IPS-20b (cell line): ENCODE measurements around the gene COPZ2.
"Not testable (repeated sequence)": the region's sequence is repeated elsewhere in the genome, so short reads cannot be mapped to it uniquely, and the experiment has no call there.

Experiments
- H3K27ac ChIP-seq: one replicate; pipeline ENCODE4 v1.5.1; 2013; ENCODE audit warnings: low read length
- H3K27me3 ChIP-seq: 2 replicates; pipeline ENCODE4 v1.6.1; 2013; ENCODE audit warnings: mild to moderate bottlenecking, low read length, inconsistent platforms; ENCODE audit not compliant: insufficient read depth
- H3K36me3 ChIP-seq: 2 replicates; pipeline ENCODE4 v1.6.1; 2013; ENCODE audit warnings: low read depth, mild to moderate bottlenecking, inconsistent platforms, low read length, moderate library complexity; ENCODE audit not compliant: insufficient read depth
- H3K4me1 ChIP-seq: 2 replicates; pipeline ENCODE4 v1.6.1; 2013; ENCODE audit warnings: mild to moderate bottlenecking, control low read depth, inconsistent platforms, low read length, moderate library complexity; ENCODE audit not compliant: insufficient read depth
- H3K4me3 ChIP-seq: 2 replicates; pipeline ENCODE4 v1.5.1; 2013; ENCODE audit warnings: mild to moderate bottlenecking, low read length, inconsistent platforms
- H3K9ac ChIP-seq: 2 replicates; pipeline ENCODE4 v1.6.1; 2013; ENCODE audit warnings: low read depth, mild to moderate bottlenecking, inconsistent platforms, low read length, moderate library complexity
- H3K9me3 ChIP-seq: 2 replicates; pipeline ENCODE4 v1.6.1; 2013; ENCODE audit warnings: mild to moderate bottlenecking, low read depth, low read length, inconsistent platforms; ENCODE audit not compliant: insufficient read depth

The COPZ2 gene, protein sequence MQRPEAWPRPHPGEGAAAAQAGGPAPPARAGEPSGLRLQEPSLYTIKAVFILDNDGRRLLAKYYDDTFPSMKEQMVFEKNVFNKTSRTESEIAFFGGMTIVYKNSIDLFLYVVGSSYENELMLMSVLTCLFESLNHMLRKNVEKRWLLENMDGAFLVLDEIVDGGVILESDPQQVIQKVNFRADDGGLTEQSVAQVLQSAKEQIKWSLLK

DNA sequence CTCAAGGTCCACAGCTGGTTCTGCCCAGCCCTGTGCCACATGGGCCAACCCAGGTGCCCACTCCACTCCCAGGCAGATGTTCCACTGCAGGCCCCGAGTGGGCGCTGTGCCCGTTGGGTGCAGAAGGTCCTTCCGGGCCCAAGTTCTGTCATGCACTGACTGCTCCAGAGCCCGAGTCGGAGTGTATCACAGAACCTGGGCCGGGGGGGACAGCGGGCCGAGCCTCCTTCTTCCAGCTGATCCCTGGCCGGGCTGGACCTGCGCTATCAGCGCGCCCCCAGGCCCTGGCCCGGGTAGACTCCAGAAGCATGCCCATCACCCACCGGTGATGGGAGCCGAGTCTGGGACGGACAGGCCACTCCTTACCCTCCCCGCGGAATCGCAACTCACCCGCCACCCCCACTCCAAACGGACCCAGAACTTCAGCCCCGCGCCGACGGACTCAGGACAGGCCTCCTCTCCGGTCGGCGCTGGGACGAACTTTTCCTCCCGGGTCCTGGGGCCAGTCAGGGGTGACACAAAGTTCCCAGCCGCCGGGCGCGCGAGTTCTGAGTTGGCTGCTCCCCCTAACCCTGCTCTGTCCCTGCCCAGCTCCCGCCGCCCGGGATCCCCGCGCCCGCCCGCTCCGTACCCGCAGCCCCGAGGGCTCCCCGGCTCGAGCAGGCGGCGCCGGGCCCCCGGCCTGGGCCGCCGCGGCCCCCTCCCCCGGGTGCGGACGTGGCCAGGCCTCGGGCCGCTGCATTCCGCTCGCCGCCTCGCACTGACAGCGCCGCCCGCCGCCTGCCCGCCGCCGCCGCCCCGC is at the start of gene COPZ2:
Gene COPZ2, minus strand, starts transcription at position 762 of the 802 bp plus-strand sequence. Its CDS starts 20 bp downstream, at position 742.
- peaks cover 39% of the 10 kb centered on the region for H3K27me3 ChIP-seq
- no peaks in the 10 kb centered on the region for H3K36me3 ChIP-seq
- H3K4me1 ChIP-seq = peaks cover 4% of the 10 kb centered on the region
- H3K9me3 ChIP-seq = no peaks in the 10 kb centered on the region
- H3K9ac ChIP-seq = no peak within 1 kb of the TSS
- peak within 1 kb of the TSS; percentile 66; the same call in 1 of the 2 replicates for H3K4me3 ChIP-seq
- H3K27ac ChIP-seq = no peak within 1 kb of the TSS

DNA sequence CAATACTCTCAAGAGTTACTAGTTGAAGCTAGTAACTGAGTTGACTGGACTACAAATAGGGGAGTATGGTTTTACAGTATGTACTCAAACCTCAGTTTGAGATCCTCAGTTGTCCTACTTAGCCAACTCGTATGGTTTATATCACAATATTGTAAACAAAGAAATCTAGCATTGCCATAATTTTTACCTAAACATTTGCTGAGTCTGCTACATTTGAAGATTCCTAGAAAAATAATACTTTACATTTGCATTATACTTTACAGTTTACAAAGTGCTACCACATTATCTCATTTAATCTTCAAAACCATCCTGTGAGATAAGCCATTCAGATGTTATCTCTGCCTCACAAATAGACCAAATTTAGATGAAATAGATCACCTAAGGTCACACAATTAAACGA is 47.3 kb upstream of the COPZ2 start:
- Histone ChIP-seq H3K27ac (no peak overlapping the region), H3K36me3 (no peaks in the 10 kb centered on the region), H3K27me3 (no peaks in the 10 kb centered on the region), H3K4me3 (no peak overlapping the region), H3K9ac (no peak overlapping the region), H3K9me3 (no peaks in the 10 kb centered on the region), H3K4me1 (no peaks in the 10 kb centered on the region)

DNA sequence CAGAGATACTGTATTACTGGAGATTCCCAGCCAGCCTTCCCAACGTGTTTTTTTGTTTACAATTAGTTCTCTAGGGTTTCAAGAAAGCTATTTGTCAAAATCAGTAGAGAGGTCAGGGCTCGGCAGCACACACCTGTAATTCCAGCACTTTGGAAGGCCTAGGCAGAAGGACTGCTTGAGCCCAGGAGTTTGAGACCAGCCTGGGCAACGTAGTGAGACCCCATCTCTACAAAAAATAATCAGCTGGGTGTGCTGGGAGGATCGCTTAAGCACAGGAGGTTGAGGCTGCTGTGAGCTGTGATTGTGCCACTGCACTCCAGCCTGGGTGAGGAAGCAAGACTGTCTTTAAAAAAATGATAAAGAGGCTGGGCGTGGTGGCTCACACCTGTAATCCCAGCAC is 44.3 kb upstream of the COPZ2 start:
- Histone ChIP-seq H3K27ac (no peak overlapping the region), H3K27me3 (no peaks in the 10 kb centered on the region), H3K4me1 (no peaks in the 10 kb centered on the region), H3K9ac (no peak overlapping the region), H3K4me3 (no peak overlapping the region), H3K9me3 (no peaks in the 10 kb centered on the region), H3K36me3 (peaks cover 2% of the 10 kb centered on the region; the same call in 1 of the 2 replicates)

DNA sequence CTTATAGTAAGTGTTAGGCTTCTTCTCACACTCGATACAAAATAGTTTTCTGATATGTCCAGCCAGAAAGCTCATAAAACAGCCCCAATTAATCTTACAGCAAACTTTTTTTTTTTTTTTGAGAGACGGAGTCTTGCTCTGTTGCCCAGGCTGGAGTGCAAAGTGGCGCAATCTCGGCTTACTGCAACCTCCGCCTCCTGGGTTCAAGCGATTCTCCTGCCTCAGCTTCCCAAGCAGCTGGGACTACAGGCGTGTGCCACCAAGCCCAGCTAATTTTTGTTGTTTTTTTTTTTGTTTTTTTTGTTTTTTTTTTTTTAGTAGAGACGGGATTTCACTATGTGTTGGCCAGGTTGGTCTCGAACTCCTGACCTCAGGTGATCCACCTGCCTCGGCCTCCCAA is 39.6 kb upstream of the COPZ2 start:
- H3K27ac ChIP-seq, H3K27me3 ChIP-seq, H3K4me3 ChIP-seq, H3K9ac ChIP-seq, H3K4me1 ChIP-seq, H3K9me3 ChIP-seq: not testable (repeated sequence)
- peaks cover 47% of the 10 kb centered on the region for H3K36me3 ChIP-seq

DNA sequence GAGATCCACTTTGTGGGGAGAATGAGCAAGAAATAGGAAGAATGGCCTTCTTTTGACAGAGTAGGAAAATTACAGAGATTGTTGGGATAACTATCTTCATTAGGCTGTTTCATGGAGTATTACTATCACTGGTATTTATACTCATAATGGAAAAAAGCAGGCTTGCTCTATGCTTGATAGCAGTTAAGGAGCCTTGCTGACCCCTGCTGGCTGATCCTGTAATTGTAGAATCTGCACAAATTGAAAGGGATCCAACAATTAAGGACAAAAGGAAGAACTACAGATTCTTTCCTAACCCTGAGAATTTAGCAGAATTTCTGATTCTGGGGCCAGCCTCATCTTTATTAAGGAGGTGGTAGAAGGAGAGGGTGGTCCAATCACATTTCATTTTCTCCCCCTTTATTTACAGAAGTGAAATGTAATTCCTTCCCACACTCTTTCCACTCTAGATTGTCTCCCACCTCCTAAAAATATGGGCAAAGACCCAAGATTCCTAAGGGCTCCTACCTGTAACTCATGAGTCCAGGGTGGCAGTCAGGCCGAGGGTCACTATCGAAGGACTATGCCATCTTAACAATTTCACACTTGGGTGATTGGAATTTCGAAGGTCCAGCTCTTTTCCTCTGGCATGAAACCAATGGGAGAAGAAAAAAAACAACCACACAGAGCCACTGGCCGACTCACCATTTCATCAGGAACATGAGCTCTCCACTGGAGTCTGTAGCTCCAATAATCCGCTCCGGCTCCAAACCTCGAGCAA is 36.9 kb upstream of the COPZ2 start:
- no peak overlapping the region for H3K4me3 ChIP-seq
- H3K4me1 ChIP-seq = no peaks in the 10 kb centered on the region
- H3K36me3 ChIP-seq = peaks cover 73% of the 10 kb centered on the region
- no peaks in the 10 kb centered on the region for H3K9me3 ChIP-seq
- no peaks in the 10 kb centered on the region for H3K27me3 ChIP-seq
- no peak overlapping the region for H3K9ac ChIP-seq
- H3K27ac ChIP-seq = no peak overlapping the region

DNA sequence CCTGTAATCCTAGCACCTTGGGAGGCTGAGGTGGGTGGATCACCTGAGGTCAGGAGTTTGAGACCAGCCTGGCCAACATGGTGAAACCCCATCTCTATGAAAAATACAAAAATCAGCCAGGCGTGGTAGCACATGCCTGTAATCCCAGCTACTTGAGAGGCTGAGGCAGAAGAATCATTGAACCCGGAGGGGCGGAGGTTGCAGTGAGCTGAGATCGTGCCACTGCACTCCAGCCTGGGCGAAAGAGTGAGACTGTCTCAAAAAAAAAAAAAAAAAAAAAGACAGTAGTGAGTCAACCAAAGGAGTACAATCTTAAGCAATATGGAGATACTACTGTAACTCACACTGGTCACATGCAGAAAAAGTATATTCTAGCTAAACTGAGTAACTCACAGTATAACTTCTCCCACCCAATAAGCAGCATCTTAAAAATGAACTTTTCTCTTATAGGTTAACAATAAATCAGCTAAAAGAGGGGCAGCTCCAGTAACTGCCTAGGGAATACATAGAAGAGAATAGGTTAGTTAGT is 36.0 kb upstream of the COPZ2 start:
- H3K4me1 ChIP-seq, H3K9ac ChIP-seq, H3K27ac ChIP-seq, H3K4me3 ChIP-seq, H3K27me3 ChIP-seq, H3K9me3 ChIP-seq: not testable (repeated sequence)
- H3K36me3 ChIP-seq = peaks cover 77% of the 10 kb centered on the region

DNA sequence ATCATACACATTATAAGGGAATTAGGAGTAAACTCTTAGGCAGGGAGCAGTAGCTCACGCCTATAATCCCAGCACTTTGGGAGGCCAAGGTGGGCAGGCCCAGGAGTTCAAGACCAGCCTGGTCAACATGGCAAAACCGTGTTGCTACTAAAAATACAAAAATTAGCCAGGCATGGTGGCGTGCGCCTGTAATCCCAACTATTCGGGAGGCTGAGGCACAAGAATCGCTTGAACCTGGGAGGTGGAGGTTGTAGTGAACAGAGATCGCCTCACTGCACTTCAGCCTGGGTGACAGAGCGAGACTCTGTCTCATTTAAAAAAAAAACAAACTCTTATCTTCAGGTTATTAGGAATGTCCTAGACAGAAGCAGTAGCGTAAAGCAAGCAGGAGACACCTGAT is 35.2 kb upstream of the COPZ2 start:
- H3K4me1 ChIP-seq, H3K9ac ChIP-seq, H3K27ac ChIP-seq, H3K9me3 ChIP-seq, H3K27me3 ChIP-seq, H3K4me3 ChIP-seq: not testable (repeated sequence)
- H3K36me3 ChIP-seq = peaks cover 85% of the 10 kb centered on the region

DNA sequence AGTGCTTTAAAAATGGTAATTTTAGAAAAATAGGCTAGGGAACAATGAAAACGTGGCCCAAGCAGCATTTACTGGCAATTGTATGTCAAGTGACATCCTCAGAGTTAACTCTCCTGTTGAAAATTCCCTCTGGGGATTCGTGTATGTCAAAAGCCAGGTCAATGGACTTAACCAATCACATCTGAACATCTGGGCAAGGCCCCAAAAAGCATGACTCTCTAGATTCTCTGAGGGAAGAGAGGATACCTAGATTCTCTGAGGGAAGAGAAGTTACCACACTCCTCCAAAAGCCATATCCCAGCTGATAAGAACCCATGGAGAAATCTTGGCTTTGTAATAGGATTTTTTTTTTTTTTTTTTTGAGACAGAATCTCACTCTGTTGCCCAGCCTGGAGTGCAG is 34.1 kb upstream of the COPZ2 start:
- Histone ChIP-seq H3K9me3 (no peaks in the 10 kb centered on the region), H3K27ac (no peak overlapping the region), H3K27me3 (no peaks in the 10 kb centered on the region), H3K9ac (no peak overlapping the region), H3K36me3 (peaks cover 92% of the 10 kb centered on the region), H3K4me3 (no peak overlapping the region), H3K4me1 (peaks cover 4% of the 10 kb centered on the region; the same call in 1 of the 2 replicates)

DNA sequence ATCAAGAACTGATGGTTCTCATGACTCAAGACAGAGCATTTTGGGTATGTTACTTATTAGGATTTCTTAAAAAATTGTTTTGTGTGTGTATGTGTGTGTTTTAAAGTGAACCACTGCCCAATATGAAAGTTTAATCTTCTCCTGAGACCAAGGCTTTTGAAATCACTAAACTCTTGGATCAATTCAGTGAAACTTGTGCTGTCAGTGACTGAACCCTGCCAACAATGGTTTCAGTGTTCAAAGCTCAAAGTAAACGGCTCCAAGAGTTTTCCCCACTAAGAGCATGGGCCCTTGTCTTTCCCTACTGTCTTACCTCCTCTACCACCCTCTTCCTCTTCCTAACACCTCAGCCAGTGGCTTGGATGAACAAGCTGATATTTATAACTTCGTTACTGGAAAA is 32.6 kb upstream of the COPZ2 start:
- Histone ChIP-seq H3K27me3 (no peaks in the 10 kb centered on the region), H3K4me3 (no peak overlapping the region), H3K27ac (no peak overlapping the region), H3K4me1 (peaks cover 13% of the 10 kb centered on the region; the same call in 1 of the 2 replicates), H3K36me3 (peaks cover 89% of the 10 kb centered on the region), H3K9me3 (no peaks in the 10 kb centered on the region), H3K9ac (no peak overlapping the region)

DNA sequence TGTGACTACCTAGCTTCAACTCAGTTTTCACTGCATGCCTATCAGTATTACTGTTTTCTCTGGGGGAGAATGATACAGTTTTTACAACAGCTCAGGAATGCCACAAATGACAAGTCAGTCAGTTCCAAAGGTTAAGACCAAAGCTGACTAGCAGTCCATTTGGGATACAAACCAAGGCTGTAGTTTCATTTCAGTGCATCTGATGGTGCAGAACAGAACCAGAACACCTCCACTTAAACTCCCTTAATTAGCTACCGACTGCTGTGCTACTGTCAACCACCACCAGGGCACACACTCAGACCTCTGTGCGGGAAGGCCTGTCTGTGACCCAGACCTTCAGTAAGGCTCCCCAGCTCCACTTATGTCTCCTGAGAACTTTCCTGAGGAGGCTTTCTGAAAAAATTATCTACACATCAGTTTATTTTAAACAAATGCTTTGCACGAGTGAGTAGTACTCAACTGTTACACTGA is 30.9 kb upstream of the COPZ2 start:
- H3K27ac ChIP-seq = no peak overlapping the region
- H3K9me3 ChIP-seq = no peaks in the 10 kb centered on the region
- peaks cover 88% of the 10 kb centered on the region for H3K36me3 ChIP-seq

DNA sequence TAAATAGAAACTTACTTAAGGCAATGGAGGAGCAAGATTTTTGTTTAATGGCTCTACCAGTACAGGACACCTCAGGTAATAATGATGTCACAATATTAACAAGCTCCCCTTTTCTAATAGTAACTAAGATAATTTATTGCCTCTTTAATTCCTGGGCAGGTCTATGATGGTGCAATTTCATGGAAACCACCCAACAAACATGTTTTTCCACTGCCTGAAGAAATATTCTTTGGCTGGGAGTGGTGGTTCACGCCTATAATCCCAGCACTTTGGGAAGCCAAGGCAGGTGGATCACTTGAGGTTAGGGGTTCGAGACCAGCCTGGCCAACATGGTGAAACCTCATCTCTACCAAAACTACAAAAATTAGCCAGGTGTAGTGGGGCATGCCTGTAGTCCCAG is 30.2 kb upstream of the COPZ2 start:
- not testable (repeated sequence) for H3K9ac ChIP-seq, H3K27ac ChIP-seq

More for the DNA sequence above, 30.9 kb upstream of the COPZ2 start:
- peaks cover 13% of the 10 kb centered on the region; the same call in 1 of the 2 replicates for H3K4me1 ChIP-seq
- H3K27me3 ChIP-seq = no peaks in the 10 kb centered on the region
- H3K4me3 ChIP-seq = no peak overlapping the region
- H3K9ac ChIP-seq = no peak overlapping the region

More for the DNA sequence above, 30.2 kb upstream of the COPZ2 start:
- H3K4me1 ChIP-seq = peaks cover 13% of the 10 kb centered on the region; the same call in 1 of the 2 replicates
- not testable (repeated sequence) for H3K4me3 ChIP-seq, H3K27me3 ChIP-seq, H3K9me3 ChIP-seq
- peaks cover 88% of the 10 kb centered on the region for H3K36me3 ChIP-seq
